Measurements from ENCODE around the gene AGBL2. TPM values are rescaled to one million over a fixed set of nuclear protein-coding genes. Genes with fewer than 3 reads are reported as not detected.
A peak's percentile ranks its signal among the peaks of the same experiment; 100 is the strongest.

Gene AGBL2
- total RNA-seq, 1 experiment from 2014 or later = 3.0 TPM

GRCh38 chr11:47731475-47731874, 16.3 kb upstream of the AGBL2 start:
- no peak overlapping the region for H3K4me2 ChIP-seq (ENCODE audit: insufficient read depth, insufficient read length, low read length)
- H2BK20ac ChIP-seq (ENCODE audit: low read depth, low read length, poor library complexity, severe bottlenecking) = no peak overlapping the region
- no peaks in the 10 kb centered on the region for H3K9me3 ChIP-seq (ENCODE audit: control insufficient read depth, low read depth, low read length)
- H4K8ac ChIP-seq (replicated peaks; ENCODE audit: insufficient read length, low read depth, low read length) = no peak overlapping the region
- Mint-ChIP-seq H3K27me3 (ENCODE audit: low read depth) (no peaks in the 10 kb centered on the region), H3K4me1 (no peaks in the 10 kb centered on the region), H3K36me3 (ENCODE audit: insufficient read depth in 1 of 3, low read depth in 3 of 3) (peaks cover 51 to 96% (median 77%) of the 10 kb centered on the region in 3 experiments), H3K27ac (peak overlapping the region in 1 of 3 experiments; percentile 38; a peak in 1 of 7 replicates), H3K4me3 (no peak overlapping the region), H3K9me3 (no peaks in the 10 kb centered on the region)
- no peak overlapping the region for H2BK120ac ChIP-seq (ENCODE audit: low read depth, low read length, poor library complexity, severe bottlenecking)
- no peaks in the 10 kb centered on the region for H3K27me3 ChIP-seq (ENCODE audit: insufficient read depth, low read length)
- no peaks in the 10 kb centered on the region for H3K4me1 ChIP-seq (ENCODE audit: insufficient read depth, low read length)
- no peaks in the 10 kb centered on the region for H3K79me2 ChIP-seq (ENCODE audit: insufficient read depth, low read length)
- no peak overlapping the region for H2AFZ ChIP-seq (ENCODE audit: low read length)
- H3K23ac ChIP-seq (ENCODE audit: insufficient read length, low read depth, low read length) = no peak overlapping the region
- no peaks in the 10 kb centered on the region for H4K20me1 ChIP-seq (ENCODE audit: control insufficient read depth, insufficient read depth, insufficient read length)
- no peak for TF ChIP-seq CTCF (conservative IDR thresholded peaks at IDR 0.05)
- DNase-seq = no peak
- H2BK5ac ChIP-seq (ENCODE audit: insufficient read length, low read length) = no peak overlapping the region
- no peak overlapping the region for H4K91ac ChIP-seq (ENCODE audit: insufficient read length, low read depth, low read length)
- WGBS (ENCODE audit: extremely low coverage, insufficient read length, low lambda C conversion rate) = no CpG with 5 or more reads among the region's 6 CpGs
- no peak overlapping the region for H3K56ac ChIP-seq (ENCODE audit: insufficient read length, low read depth, low read length)
- H3K9ac ChIP-seq (ENCODE audit: extremely low read depth, insufficient read length, low read length) = no peak overlapping the region
- no peak overlapping the region for H2BK15ac ChIP-seq (ENCODE audit: low read depth, low read length)
- H3K18ac ChIP-seq (ENCODE audit: insufficient read length, low read depth, low read length) = no peak overlapping the region
- no peak overlapping the region for H4K5ac ChIP-seq (ENCODE audit: insufficient read length, low read depth, low read length)
- no peak overlapping the region for H3K4ac ChIP-seq (ENCODE audit: low read depth, low read length)
- H3K27ac ChIP-seq (ENCODE audit: insufficient read length, low read depth, low read length) = no peak overlapping the region
- H2BK12ac ChIP-seq (ENCODE audit: insufficient read length, low read depth, low read length) = no peak overlapping the region
- no peak overlapping the region for H2AK5ac ChIP-seq (ENCODE audit: insufficient read length, low read length)
- H3K14ac ChIP-seq (ENCODE audit: insufficient read depth, low read length) = no peak overlapping the region
- H3K23me2 ChIP-seq (ENCODE audit: insufficient read length, low read depth, low read length, poor library complexity, severe bottlenecking) = no peaks in the 10 kb centered on the region
- no peak overlapping the region for H3T11ph ChIP-seq (ENCODE audit: low read length)
- H3K79me1 ChIP-seq (ENCODE audit: insufficient read depth, low read depth, low read length, poor library complexity, severe bottlenecking) = no peaks in the 10 kb centered on the region

Measured in H9 (cell line).